ENCODE results near the gene S100A6.
"Not testable (repeated sequence)": the region's sequence is repeated elsewhere in the genome, so short reads cannot be mapped to it uniquely, and the experiment has no call there.

DNA sequence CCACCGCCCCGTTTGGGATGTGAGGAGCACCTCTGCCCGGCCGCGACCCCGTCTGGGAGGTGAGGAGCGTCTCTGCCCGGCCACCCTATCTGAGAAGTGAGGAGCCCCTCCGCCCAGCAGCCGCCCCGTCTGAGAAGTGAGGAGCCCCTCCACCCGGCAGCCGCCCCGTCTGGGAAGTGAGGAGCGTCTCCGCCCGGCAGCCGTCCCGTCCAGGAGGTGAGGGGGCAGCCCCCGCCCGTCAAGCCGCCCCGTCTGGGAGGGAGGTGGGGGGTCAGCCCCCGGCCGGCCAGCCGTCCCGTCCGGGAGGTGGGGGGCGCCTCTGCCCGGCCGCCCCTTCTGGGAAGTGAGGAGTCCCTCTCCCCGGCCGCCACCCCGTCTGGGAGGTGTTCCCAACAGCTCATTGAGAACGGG lies 39.3 kb upstream of the S100A6 start:
- not testable (repeated sequence) for TF ChIP-seq POLR2A, POLR2AphosphoS5 (IDR thresholded peaks at IDR 0.05; ENCODE audit: low read depth, low read length)

All from GM12892 (cell line).